HG02642 (cell line): Measurements from ENCODE around the gene PRSS53.
"Not testable (repeated sequence)": the region's sequence is repeated elsewhere in the genome, so short reads cannot be mapped to it uniquely, and the experiment has no call there.

Source experiments
- ATAC-seq: cut with Tn5 transposase; IDR thresholded peaks from one replicate; pipeline ENCODE4 v1.9.1; 2021; ENCODE audit warnings: mild to moderate bottlenecking; ENCODE audit not compliant: unreplicated experiment, poor library complexity

The PRSS53 gene

GRCh38 chr16:31118223-31119155, 29.7 kb upstream of the PRSS53 start:
- ATAC-seq, result no peak

GRCh38 chr16:31117384-31118222, 28.9 kb upstream of the PRSS53 start, which contains the start of gene KAT8:
TSS of gene KAT8 (plus strand) at chr16:31117664. CDS start at chr16:31117682, 18 bp downstream.
- peak; percentile 88 for ATAC-seq

- no peak for ATAC-seq
Observed at GRCh38 chr16:31114468-31114867, 25.7 kb upstream of the PRSS53 start.

GRCh38 chr16:31113121-31114120, 24.7 kb upstream of the PRSS53 start:
- no peak for ATAC-seq

GRCh38 chr16:31112711-31113110, 24.0 kb upstream of the PRSS53 start:
- no peak for ATAC-seq

GRCh38 chr16:31111881-31112466, 23.2 kb upstream of the PRSS53 start:
- ATAC-seq, result no peak

- no peak for ATAC-seq
Observed at GRCh38 chr16:31110106-31111034, 21.6 kb upstream of the PRSS53 start.

- ATAC-seq, result no peak
Observed at GRCh38 chr16:31109622-31110021, 20.9 kb upstream of the PRSS53 start.

GRCh38 chr16:31108794-31109558, 20.2 kb upstream of the PRSS53 start:
- ATAC-seq, result no peak

- ATAC-seq, result peak; percentile 86
Observed at GRCh38 chr16:31108035-31108793, 19.5 kb upstream of the PRSS53 start, which contains the start of gene BCKDK. TSS of gene BCKDK (plus strand) at chr16:31108386. CDS start at chr16:31109224, 838 bp downstream.

GRCh38 chr16:31107465-31107867, 18.7 kb upstream of the PRSS53 start:
- peak; percentile 46 for ATAC-seq

- ATAC-seq, result no peak
Observed at GRCh38 chr16:31106509-31107464, 18.0 kb upstream of the PRSS53 start.

GRCh38 chr16:31105677-31106213, 17.0 kb upstream of the PRSS53 start:
- peak; percentile 41 for ATAC-seq

GRCh38 chr16:31100876-31101641, 12.3 kb upstream of the PRSS53 start:
- not testable (repeated sequence) for ATAC-seq
